Activated naive CD4-positive, alpha-beta T cell treated with anti-CD3 and anti-CD28 coated beads, Interleukin-2, amount 10 ng/mL, durations not matched to agents 7 days and 5 days (primary cell): ENCODE measurements around the gene HELLS.

Source experiments
- CTCF ChIA-PET: fragments of 350-600 bp; sonication (Branson Sonifier 250); formaldehyde crosslinking; loops from one replicate; lab custom pipeline; 2021; ENCODE audit warnings: antibody characterized with exemption; lab: Charles Lee
- DNase-seq: peaks from one replicate; pipeline ENCODE4 v3.0.0-alpha.2; 2020
- H3K27ac Mint-ChIP-seq: one replicate; pipeline ENCODE4 v1.8.0; 2021; ENCODE audit warnings: mild to moderate bottlenecking, moderate library complexity, mixed read lengths
- H3K27me3 Mint-ChIP-seq: one replicate; pipeline ENCODE4 v1.8.0; 2021; ENCODE audit warnings: mild to moderate bottlenecking, mixed read lengths
- H3K36me3 Mint-ChIP-seq: one replicate; pipeline ENCODE4 v1.8.0; 2021; ENCODE audit warnings: mixed read lengths
- H3K4me1 Mint-ChIP-seq: one replicate; pipeline ENCODE4 v1.8.0; 2021; ENCODE audit warnings: mixed read lengths
- H3K4me3 Mint-ChIP-seq: one replicate; pipeline ENCODE4 v1.8.0; 2021; ENCODE audit warnings: mild to moderate bottlenecking, moderate library complexity, mixed read lengths
- H3K9me3 Mint-ChIP-seq: one replicate; pipeline ENCODE4 v1.8.0; 2021; ENCODE audit warnings: mixed read lengths

HELLS gene

GRCh38 chr10:94571081-94571480, 25.5 kb downstream of the HELLS start:
- no peak for DNase-seq

GRCh38 chr10:94571528-94571927, 25.9 kb downstream of the HELLS start:
- H3K36me3 Mint-ChIP-seq = peaks cover 42% of the 10 kb centered on the region

More at GRCh38 chr10:94571081-94571480, 25.5 kb downstream of the HELLS start:
- CTCF ChIA-PET = no interaction called here
- H3K27me3 Mint-ChIP-seq = no peaks in the 10 kb centered on the region
- no peak overlapping the region for H3K27ac Mint-ChIP-seq
- no peak overlapping the region for H3K4me3 Mint-ChIP-seq
- H3K36me3 Mint-ChIP-seq = peaks cover 42% of the 10 kb centered on the region
- no peaks in the 10 kb centered on the region for H3K4me1 Mint-ChIP-seq
- H3K9me3 Mint-ChIP-seq = no peaks in the 10 kb centered on the region

GRCh38 chr10:94578790-94579189, 33.2 kb downstream of the HELLS start:
- DNase-seq = no peak
- H3K27ac Mint-ChIP-seq = no peak overlapping the region
- no peaks in the 10 kb centered on the region for H3K9me3 Mint-ChIP-seq
- peaks cover 33% of the 10 kb centered on the region for H3K36me3 Mint-ChIP-seq
- no peaks in the 10 kb centered on the region for H3K4me1 Mint-ChIP-seq
- no peak overlapping the region for H3K4me3 Mint-ChIP-seq
- CTCF ChIA-PET = no interaction called here
- no peaks in the 10 kb centered on the region for H3K27me3 Mint-ChIP-seq

More at GRCh38 chr10:94571528-94571927, 25.9 kb downstream of the HELLS start:
- no peaks in the 10 kb centered on the region for H3K9me3 Mint-ChIP-seq
- H3K4me1 Mint-ChIP-seq = no peaks in the 10 kb centered on the region
- CTCF ChIA-PET = no interaction called here
- no peaks in the 10 kb centered on the region for H3K27me3 Mint-ChIP-seq
- no peak overlapping the region for H3K27ac Mint-ChIP-seq
- no peak for DNase-seq
- H3K4me3 Mint-ChIP-seq = no peak overlapping the region

- CTCF ChIA-PET = no interaction called here
- no peaks in the 10 kb centered on the region for H3K4me1 Mint-ChIP-seq
- no peak for DNase-seq
- H3K4me3 Mint-ChIP-seq = no peak overlapping the region
- no peaks in the 10 kb centered on the region for H3K9me3 Mint-ChIP-seq
- H3K36me3 Mint-ChIP-seq = peaks cover 13% of the 10 kb centered on the region
- H3K27ac Mint-ChIP-seq = no peak overlapping the region
- H3K27me3 Mint-ChIP-seq = no peaks in the 10 kb centered on the region
Measured at GRCh38 chr10:94583124-94583523, 37.5 kb downstream of the HELLS start.

- Mint-ChIP-seq H3K27ac (no peak overlapping the region), H3K9me3 (no peaks in the 10 kb centered on the region), H3K4me1 (peaks cover 4% of the 10 kb centered on the region), H3K36me3 (peaks cover 36% of the 10 kb centered on the region), H3K27me3 (no peaks in the 10 kb centered on the region), H3K4me3 (no peak overlapping the region)
- no peak for DNase-seq
- CTCF ChIA-PET = no interaction called here
Measured at GRCh38 chr10:94591461-94592205, 46.0 kb downstream of the HELLS start.

- DNase-seq = no peak
- no peaks in the 10 kb centered on the region for H3K27me3 Mint-ChIP-seq
- no peak overlapping the region for H3K27ac Mint-ChIP-seq
- no peak overlapping the region for H3K4me3 Mint-ChIP-seq
- H3K9me3 Mint-ChIP-seq = no peaks in the 10 kb centered on the region
- no peaks in the 10 kb centered on the region for H3K4me1 Mint-ChIP-seq
- CTCF ChIA-PET = interaction anchor here (0.6 kb wide), 1 partner anchor 1702 kb away, joined by 3 read pairs; no protein-coding TSS in a partner anchor
- peaks cover 48% of the 10 kb centered on the region for H3K36me3 Mint-ChIP-seq
Measured at GRCh38 chr10:94602729-94603515, 57.3 kb downstream of the HELLS start.

- Mint-ChIP-seq H3K9me3 (no peaks in the 10 kb centered on the region), H3K27ac (no peak overlapping the region), H3K36me3 (peaks cover 47% of the 10 kb centered on the region), H3K4me1 (no peaks in the 10 kb centered on the region), H3K4me3 (no peak overlapping the region), H3K27me3 (no peaks in the 10 kb centered on the region)
- no peak for DNase-seq
- CTCF ChIA-PET = no interaction called here
Measured at GRCh38 chr10:94607111-94607510, 61.5 kb downstream of the HELLS start.

GRCh38 chr10:94608559-94608958, 63.0 kb downstream of the HELLS start:
- H3K36me3 Mint-ChIP-seq = peaks cover 39% of the 10 kb centered on the region
- CTCF ChIA-PET = no interaction called here
- DNase-seq = no peak
- no peaks in the 10 kb centered on the region for H3K27me3 Mint-ChIP-seq
- H3K4me1 Mint-ChIP-seq = no peaks in the 10 kb centered on the region
- H3K27ac Mint-ChIP-seq = no peak overlapping the region
- H3K4me3 Mint-ChIP-seq = no peak overlapping the region
- H3K9me3 Mint-ChIP-seq = no peaks in the 10 kb centered on the region

GRCh38 chr10:94614558-94614957, 69.0 kb downstream of the HELLS start:
- Mint-ChIP-seq H3K27me3 (no peaks in the 10 kb centered on the region), H3K9me3 (no peaks in the 10 kb centered on the region), H3K36me3 (peaks cover 16% of the 10 kb centered on the region), H3K4me3 (no peak overlapping the region), H3K4me1 (no peaks in the 10 kb centered on the region), H3K27ac (no peak overlapping the region)
- CTCF ChIA-PET = no interaction called here
- DNase-seq = no peak

- H3K4me1 Mint-ChIP-seq = no peaks in the 10 kb centered on the region
- H3K4me3 Mint-ChIP-seq = no peak overlapping the region
- H3K27ac Mint-ChIP-seq = no peak overlapping the region
- peaks cover 3% of the 10 kb centered on the region for H3K36me3 Mint-ChIP-seq
- no peaks in the 10 kb centered on the region for H3K9me3 Mint-ChIP-seq
- no peak for DNase-seq
- CTCF ChIA-PET = no interaction called here
- H3K27me3 Mint-ChIP-seq = no peaks in the 10 kb centered on the region
Measured at GRCh38 chr10:94617389-94617944, 71.9 kb downstream of the HELLS start.

- CTCF ChIA-PET = no interaction called here
- no peaks in the 10 kb centered on the region for H3K36me3 Mint-ChIP-seq
- H3K9me3 Mint-ChIP-seq = no peaks in the 10 kb centered on the region
- H3K27me3 Mint-ChIP-seq = peaks cover 7% of the 10 kb centered on the region
- H3K27ac Mint-ChIP-seq = no peak overlapping the region
- no peak for DNase-seq
- H3K4me1 Mint-ChIP-seq = no peaks in the 10 kb centered on the region
- H3K4me3 Mint-ChIP-seq = no peak overlapping the region
Measured at GRCh38 chr10:94622666-94623205, 77.1 kb downstream of the HELLS start.

GRCh38 chr10:94623572-94623971, 78.0 kb downstream of the HELLS start:
- no peaks in the 10 kb centered on the region for H3K4me1 Mint-ChIP-seq
- H3K27me3 Mint-ChIP-seq = peaks cover 7% of the 10 kb centered on the region
- no peaks in the 10 kb centered on the region for H3K9me3 Mint-ChIP-seq
- CTCF ChIA-PET = no interaction called here
- no peak overlapping the region for H3K27ac Mint-ChIP-seq
- DNase-seq = no peak
- H3K4me3 Mint-ChIP-seq = no peak overlapping the region
- no peaks in the 10 kb centered on the region for H3K36me3 Mint-ChIP-seq

GRCh38 chr10:94626476-94626875, 80.9 kb downstream of the HELLS start:
- H3K27me3 Mint-ChIP-seq = peaks cover 7% of the 10 kb centered on the region
- no peak overlapping the region for H3K27ac Mint-ChIP-seq
- H3K4me1 Mint-ChIP-seq = peaks cover under 1% of the 10 kb centered on the region
- CTCF ChIA-PET = interaction anchor here (1.3 kb wide), 1 partner anchor 138 kb away, joined by 4 read pairs; no protein-coding TSS in a partner anchor
- H3K9me3 Mint-ChIP-seq = no peaks in the 10 kb centered on the region
- no peak overlapping the region for H3K4me3 Mint-ChIP-seq
- no peak for DNase-seq
- no peaks in the 10 kb centered on the region for H3K36me3 Mint-ChIP-seq

- CTCF ChIA-PET = interaction anchor here (1.0 kb wide), 1 partner anchor 616 kb away, joined by 3 read pairs; no protein-coding TSS in a partner anchor
- H3K27ac Mint-ChIP-seq = no peak overlapping the region
- H3K4me3 Mint-ChIP-seq = no peak overlapping the region
- peaks cover 7% of the 10 kb centered on the region for H3K27me3 Mint-ChIP-seq
- H3K9me3 Mint-ChIP-seq = no peaks in the 10 kb centered on the region
- no peak for DNase-seq
- H3K4me1 Mint-ChIP-seq = peaks cover 2% of the 10 kb centered on the region
- no peaks in the 10 kb centered on the region for H3K36me3 Mint-ChIP-seq
Measured at GRCh38 chr10:94627511-94627910, 81.9 kb downstream of the HELLS start.
